K562 (cell line): ENCODE measurements around the gene P2RX2.

ENCODE experiments used
- ATF2 ChIP-seq: sonication (generic); formaldehyde crosslinking; IDR thresholded peaks from 2 replicates; pipeline ENCODE4 v1.8.1; 2022; ENCODE audit warnings: missing genetic modification reagents
- CTCF ChIP-seq, 3 experiments: IDR thresholded peaks in 2 of 3; conservative IDR thresholded peaks in 1 of 3; 2 replicates each; pipeline ENCODE4 v1.5.1; 2011 to 2012; ENCODE audit warnings: low read length in 3 of 3, mild to moderate bottlenecking in 3 of 3, control low read depth in 2 of 3, improper control_type of control experiment in 1 of 3, inconsistent platforms in 1 of 3, low read depth in 1 of 3, mixed read lengths in 1 of 3, moderate library complexity in 1 of 3; ENCODE audit not compliant: insufficient read depth in 2 of 3
- DDX20 ChIP-seq: fragments of 450-650 bp; IDR thresholded peaks from 2 replicates; pipeline ENCODE4 v1.6.1; 2016; ENCODE audit warnings: missing genetic modification characterization, low read depth, mild to moderate bottlenecking, missing compliant biosample characterization, moderate library complexity
- ESRRA ChIP-seq: fragments of 450-650 bp; IDR thresholded peaks from 2 replicates; pipeline ENCODE4 v1.6.1; 2014; ENCODE audit warnings: low read depth, mild to moderate bottlenecking, moderate library complexity, borderline replicate concordance
- EZH2 ChIP-seq: IDR thresholded peaks from 2 replicates; pipeline ENCODE4 v1.6.1; 2012; ENCODE audit warnings: low read depth, mild to moderate bottlenecking, inconsistent platforms, low read length, borderline replicate concordance
- FOXM1 ChIP-seq, 2 experiments: fragments of 450-650 bp in 1 of 2; sonication (generic) in 1 of 2; formaldehyde crosslinking in 1 of 2; IDR thresholded peaks; 2 replicates each; pipeline versions ENCODE4 v1.6.1 to v1.9.0; 2017 to 2022; ENCODE audit warnings: low read depth in 2 of 2, mild to moderate bottlenecking in 2 of 2, missing genetic modification reagents in 1 of 2, moderate library complexity in 1 of 2
- PREB ChIP-seq: sonication (generic); formaldehyde crosslinking; IDR thresholded peaks from 2 replicates; pipeline ENCODE4 v1.8.1; 2023; ENCODE audit warnings: mild to moderate bottlenecking, missing genetic modification reagents
- REST ChIP-seq, 2 experiments: fragments of 450-650 bp; formaldehyde crosslinking in 1 of 2; IDR thresholded peaks; 2 replicates each; pipeline versions ENCODE4 v1.4.0 to v1.6.1; 2014 to 2020; ENCODE audit warnings: mild to moderate bottlenecking in 2 of 2, borderline replicate concordance in 1 of 2, low read depth in 1 of 2
- ZBTB1 ChIP-seq: sonication (generic); formaldehyde crosslinking; IDR thresholded peaks from 2 replicates; pipeline ENCODE4 v1.8.1; 2023; ENCODE audit warnings: missing genetic modification reagents, low read depth, mild to moderate bottlenecking, borderline replicate concordance
- ZBTB33 ChIP-seq: sonication (generic); formaldehyde crosslinking; IDR thresholded peaks from 2 replicates; pipeline ENCODE4 v1.8.1; 2023; ENCODE audit warnings: mild to moderate bottlenecking, missing genetic modification reagents

- no peak for TF ChIP-seq ATF2 (CRISPR knock-in tag)
- TF ChIP-seq ZBTB1: no peak
- no peak for TF ChIP-seq REST (IDR thresholded peaks at IDR 0.05; ENCODE audit: borderline replicate concordance)
- TF ChIP-seq REST (CRISPR knock-in tag; IDR thresholded peaks at IDR 0.05; ENCODE audit: low read depth): no peak
- TF ChIP-seq ESRRA: no peak
- TF ChIP-seq ZBTB33 (CRISPR knock-in tag): no peak
- no peak for TF ChIP-seq PREB (CRISPR knock-in tag)
- no peak for TF ChIP-seq CTCF (IDR thresholded peaks at IDR 0.05 in 2 of 3, conservative IDR thresholded peaks at IDR 0.05 in 1 of 3; ENCODE audit: insufficient read depth in 2 of 3, low read depth in 1 of 3, low read length in 3 of 3)
- TF ChIP-seq FOXM1 (IDR thresholded peaks at IDR 0.05; ENCODE audit: low read depth): no peak
- no peak for TF ChIP-seq FOXM1 (CRISPR knock-in tag; IDR thresholded peaks at IDR 0.05; ENCODE audit: low read depth)
- no peak for TF ChIP-seq DDX20 (tag)
- no peak for TF ChIP-seq EZH2
Measured at GRCh38 chr12:132633901-132634300, 15.3 kb downstream of the P2RX2 start.
